IPS-NIHi11 (cell line): Measurements from ENCODE around the gene NUDT21.
"Not testable (repeated sequence)": the region's sequence is repeated elsewhere in the genome, so short reads cannot be mapped to it uniquely, and the experiment has no call there.

Experiments
- DNase-seq: peaks from one replicate; pipeline ENCODE4 v3.0.0; 2012; ENCODE audit warnings: mixed read lengths, low spot score

Gene NUDT21

DNA sequence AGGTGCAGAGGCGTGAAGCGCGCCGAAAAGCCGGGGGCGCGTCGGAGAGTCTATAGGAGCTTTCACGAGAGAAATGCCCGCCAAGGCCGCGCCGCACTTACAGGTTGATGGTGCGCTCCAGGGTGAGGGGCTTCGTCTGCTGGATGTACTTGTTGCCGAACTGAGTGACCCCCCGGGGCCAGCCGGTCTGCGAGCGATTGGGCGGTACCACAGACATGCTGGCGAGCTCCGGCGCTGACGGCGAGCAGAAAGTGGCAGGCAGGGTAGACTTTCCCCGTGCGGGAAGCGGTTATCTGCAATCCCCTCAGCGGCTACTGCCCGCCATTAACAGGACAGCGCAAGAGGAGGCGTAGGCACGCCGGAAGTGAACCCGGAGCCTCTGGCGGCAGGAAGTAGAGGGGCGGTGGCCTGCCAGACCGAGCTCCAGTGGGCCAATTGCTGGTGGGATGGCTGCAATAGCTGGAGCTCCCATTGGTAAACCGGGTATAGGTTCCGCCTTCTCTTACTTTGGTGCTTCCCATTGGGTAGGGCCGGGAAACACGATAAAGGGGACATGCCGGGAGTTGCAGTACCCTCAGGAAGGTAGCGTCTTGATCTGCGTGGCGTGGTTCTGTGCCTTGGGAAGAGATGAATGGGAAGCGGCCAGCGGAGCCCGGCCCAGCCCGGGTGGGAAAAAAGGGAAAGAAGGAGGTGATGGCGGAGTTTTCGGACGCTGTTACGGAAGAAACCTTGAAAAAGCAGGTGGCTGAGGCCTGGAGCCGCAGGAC is at the start of gene NUDT21, which contains the start of gene OGFOD1:
TSS of gene NUDT21 (minus strand) at position 347 of the 767 bp plus-strand sequence. CDS start at position 217, 130 bp downstream.
TSS of gene OGFOD1 (plus strand) at position 569 of the 767 bp plus-strand sequence. CDS start at position 628, 59 bp downstream.
- DNase-seq = peak; percentile 99

DNA sequence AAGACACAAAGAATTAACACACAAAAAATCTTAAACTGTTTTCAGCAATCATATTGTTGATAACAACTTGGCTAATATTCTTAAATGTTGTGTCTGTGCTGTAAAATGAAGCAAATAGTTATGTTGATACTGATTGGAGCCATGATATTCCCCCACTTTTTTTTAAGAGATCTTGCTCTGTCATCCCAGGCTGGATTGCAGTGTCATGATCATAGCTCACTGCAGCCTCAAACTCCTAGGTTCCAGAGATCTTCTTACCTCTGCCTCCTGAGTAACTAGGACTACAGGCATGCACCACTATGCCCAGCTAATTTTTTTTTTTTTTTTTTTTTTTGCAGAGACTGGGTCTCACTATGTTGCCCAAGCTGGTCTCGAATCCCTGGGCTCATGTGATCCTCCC is 42.7 kb upstream of the NUDT21 start:
- no peak for DNase-seq

DNA sequence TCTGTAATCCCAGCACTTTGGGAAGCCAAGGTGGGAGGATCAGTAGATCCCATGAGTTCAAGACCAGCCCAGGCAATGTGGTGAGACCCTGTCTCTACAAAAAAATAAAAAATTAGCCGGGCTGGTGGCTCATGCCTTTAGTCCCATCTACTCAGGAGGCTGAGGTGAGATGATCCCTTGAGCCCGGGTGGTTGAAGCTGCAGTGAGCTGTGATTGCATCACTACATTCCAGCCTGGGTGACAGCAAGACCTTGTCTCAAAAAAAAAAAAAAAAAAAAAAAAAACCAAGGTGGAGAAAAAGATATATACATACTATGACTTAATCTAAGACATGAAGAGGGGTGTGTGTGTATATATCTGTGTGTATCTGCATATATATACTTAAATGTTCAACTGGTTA is 42.0 kb upstream of the NUDT21 start:
- DNase-seq = no peak

DNA sequence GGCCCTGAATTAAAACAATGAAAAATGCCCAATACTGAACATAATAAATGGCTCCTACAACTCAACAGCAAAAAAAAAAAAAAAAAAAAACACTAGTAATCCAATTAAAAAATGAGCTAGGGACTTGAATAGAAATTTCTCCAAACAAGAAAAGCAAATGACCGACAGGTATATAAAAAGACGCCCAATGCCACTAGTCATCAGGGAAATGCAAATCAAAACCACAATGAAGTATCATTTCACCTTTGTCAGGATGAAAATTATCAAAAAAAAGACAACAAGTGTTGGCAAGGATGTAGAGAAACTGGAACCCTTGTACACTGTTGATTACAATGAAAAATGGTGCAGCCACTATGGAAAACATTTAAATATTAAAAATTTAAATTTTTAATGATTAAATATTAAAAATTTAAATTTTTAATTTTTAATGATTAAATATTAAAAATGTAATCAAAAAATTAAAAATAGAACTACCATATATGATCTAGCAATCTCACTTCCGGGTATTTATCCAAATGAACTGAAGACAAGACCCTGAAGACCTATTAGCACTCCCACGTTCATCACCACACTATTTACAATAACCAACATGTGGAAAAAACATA is 40.6 kb upstream of the NUDT21 start:
- no peak for DNase-seq

DNA sequence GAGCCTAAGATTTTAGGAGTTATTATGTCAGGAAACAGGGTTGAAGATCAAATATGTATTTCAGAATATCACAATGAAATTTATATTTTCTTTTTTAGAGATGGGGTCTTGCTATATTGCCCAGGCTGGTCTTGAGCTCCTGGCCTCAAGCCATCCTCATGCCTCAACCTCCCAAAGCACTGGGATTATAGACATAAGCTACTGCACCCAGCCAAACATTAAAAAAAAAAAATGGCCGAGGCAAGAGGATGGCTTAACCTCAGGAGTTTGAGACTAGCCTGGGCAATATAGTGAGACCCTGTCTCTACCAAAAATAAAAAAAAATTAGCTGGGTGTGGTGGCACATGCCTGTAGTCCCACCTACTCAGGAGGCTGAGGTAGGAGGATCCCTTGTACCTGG is 37.7 kb upstream of the NUDT21 start:
- not testable (repeated sequence) for DNase-seq

DNA sequence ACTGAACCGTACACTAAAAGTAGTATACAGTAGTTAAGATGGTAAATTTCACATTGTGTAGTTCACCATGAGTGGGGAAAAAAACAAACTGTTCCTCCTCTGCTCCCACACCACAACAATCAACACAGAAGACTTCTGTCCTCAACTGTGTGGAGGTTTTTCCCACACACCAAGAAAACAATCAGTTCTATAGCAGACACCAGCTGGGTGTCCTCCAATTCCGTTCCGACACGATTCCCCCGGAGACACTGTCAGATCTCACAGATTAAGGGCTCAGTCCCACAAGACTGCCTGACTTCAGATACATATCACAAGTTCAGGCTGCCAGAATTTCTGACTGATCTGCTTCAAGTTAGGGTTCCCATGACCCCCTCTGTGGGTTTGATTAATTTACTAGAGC is 36.9 kb upstream of the NUDT21 start:
- no peak for DNase-seq

DNA sequence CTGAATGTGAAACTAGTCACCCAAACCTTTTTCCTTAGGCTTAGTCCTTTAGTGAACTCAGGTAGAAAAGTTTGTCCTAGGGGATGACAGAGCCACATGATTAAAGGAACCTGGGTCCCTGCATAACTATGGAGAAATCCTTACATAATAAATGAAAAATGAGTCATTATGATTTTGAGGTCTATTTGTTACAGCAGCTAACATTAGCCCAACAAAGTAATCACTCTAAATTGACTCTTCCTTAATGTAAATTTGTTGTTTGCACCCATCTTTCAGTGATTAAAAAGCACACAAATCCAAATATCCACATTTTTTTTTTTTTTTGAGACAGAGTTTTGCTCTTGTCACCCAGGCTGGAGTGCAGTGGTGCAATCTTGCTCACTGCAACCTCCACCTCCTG is 32.3 kb upstream of the NUDT21 start:
- no peak for DNase-seq

DNA sequence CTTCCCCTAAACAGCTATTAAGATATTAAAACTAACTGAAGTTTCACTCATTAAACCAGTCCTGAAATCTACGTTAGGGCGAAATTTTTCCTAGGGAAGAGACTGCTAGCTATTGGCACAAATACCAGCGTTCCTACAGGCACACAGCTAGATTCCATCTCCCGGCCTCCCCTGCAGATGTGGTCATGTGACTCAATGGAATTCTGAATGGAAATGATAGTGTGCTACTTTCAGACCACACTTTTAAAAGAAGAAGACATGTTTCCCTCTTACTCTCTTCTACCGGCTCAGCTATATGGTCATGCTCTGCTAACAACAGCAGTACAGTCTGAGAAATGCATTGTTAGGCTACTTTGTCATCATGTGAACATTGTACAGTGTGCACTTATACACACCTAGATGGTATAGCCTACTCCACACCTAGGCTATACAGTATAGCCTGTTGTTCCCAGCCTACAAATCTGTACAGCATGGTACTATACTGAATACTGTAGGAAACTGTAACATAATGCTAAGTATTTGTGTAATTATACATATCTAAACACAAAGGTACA is 31.6 kb upstream of the NUDT21 start:
- DNase-seq = no peak

DNA sequence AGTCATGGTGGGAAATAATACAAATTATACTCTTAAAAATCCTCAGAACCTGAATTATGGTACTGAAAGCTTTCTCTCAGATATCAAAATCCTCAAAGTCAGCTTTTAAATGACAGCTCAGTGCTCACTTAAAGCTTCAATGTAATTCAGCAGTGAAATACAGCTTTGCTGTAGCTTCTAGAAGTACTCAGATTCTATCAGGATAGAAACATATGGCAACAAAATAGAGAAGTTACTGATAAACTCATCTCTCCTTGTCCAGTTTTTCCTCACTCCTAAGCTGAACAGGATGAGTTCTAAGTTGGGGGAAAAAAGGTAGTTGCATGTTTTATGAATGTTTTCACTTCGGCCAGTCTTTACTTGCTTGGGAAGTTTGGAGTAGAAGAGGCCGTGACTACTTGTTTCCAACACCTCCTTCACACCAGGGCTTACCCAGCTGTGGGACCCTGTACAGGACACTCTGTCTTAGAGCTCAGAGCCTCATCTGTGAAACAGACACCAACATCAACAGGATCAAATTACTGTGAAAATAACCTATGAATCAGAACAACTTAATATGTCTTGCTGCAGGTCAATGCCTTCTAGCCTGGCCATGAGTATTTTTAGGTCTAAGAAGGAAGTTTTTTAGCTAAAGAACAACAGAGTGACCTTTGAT is 30.5 kb upstream of the NUDT21 start:
- DNase-seq = no peak

DNA sequence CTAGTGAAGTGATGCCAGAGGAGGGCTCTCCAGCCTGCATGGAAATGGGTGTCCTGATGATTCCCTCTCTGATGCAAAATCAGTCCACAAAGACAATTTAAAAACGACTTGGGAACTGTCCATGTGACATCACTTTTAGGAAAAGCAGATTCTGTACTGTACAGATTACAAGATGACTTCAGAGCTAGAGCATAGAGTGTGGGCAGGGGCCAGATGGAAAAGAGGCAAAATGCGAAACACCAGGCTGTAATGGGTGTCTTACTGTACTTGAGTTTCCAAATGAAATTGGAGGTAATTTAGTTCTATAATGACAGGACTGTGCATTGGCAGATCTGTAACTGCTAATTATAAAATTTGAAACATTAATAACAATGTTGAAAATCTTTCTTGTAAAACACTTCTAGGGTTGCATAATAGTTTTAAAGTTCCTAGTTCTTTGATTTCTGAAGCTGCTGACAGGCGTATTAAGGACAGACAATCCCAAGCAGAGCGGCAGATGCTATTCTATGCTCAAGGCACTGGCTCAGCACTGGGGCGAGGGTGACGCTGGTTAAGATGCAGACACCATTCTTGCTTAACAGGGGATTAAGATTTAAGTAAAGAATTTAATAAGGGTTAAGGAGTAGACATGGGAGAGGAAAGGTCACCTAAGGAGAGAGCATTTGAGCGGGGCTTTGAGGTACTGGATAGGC is 29.8 kb upstream of the NUDT21 start:
- DNase-seq = no peak

DNA sequence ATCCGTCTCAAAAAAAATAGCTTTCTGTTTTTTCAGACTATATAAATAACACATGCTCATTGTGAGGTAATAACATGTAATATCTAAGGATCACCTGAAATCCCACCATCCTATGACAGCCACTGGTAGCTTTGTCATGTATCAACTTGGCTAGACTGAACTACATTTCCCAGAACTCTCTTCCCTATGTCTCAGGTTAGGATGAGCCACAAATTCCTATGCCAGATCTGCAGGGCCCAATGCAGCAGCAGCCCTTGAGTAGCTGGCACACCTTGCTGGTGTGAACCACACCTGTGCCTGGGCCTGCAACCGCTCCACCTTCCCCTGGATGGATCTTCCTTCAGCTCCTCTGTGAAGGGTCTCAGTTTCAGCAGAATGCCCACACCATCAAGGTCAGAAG is 28.3 kb upstream of the NUDT21 start:
- no peak for DNase-seq

DNA sequence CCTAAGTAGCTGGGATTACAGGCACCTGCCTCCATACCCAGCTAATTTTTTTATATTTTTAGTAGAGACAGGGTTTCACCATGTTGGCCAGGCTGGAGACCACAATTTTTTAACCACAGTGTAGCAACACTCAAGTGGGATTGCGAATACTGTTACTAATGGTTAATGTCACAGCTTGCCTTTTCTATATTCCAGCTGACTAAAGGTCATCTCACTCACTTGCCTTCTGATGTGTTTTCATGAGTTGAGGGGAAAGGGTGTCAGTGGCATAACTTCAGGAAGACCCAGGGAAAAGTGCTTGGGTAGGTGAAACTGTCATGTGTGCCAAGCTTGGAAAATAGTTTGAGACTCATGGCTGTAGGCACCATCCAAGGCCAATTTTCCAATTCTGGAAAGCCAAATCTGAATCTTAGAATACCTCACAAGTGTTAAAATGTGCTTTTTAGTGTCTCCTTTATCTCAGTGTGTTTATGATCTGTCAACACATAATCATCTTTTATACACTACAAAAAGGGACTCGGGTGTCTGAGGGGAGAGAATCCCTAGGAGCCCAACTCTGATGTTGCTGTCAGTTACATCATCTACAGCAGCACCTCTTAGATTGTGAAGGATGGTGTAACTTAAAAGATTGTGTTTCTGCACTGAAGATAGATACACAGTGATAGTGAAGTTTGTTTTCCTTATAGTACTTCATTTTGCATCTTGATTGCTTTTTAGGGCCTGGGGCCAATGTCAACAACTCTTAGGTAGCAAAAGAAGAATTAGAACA is 27.3 kb upstream of the NUDT21 start:
- no peak for DNase-seq

DNA sequence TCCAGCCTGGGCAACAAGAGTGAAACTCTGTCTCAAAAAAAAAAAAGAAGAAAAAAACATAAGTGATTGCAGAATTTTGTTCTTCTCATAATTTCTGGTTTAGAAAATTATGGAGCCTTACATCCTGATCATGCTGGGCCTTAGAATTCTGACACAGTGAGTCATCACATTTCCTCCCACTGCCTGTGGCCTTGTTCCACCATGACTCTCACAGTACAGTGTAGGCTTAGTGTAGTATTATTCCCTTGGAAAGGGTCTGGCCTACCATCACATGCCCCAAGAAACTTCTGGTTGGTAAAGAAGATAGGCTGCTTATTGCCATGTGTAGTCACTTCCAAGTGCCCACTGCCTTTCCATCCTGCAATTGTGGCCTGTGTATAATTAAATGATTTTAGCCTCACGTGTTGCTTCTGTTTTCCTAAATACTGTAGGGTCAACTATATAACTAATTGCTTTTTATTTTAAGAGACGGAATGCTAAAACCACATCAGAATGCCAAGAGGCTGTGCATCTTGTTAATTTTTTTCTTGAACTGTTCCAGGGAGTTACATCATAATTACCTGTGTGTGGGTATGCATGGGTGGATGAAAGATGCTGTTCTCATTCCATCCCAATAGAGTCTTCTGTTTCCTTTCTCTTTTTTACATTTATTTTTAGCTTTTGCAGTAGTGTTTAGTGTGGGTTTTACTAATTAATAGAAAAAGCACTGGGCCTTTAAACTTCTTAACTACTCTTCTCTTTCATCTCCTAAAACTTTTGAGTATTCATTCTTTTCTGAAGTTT is 26.2 kb upstream of the NUDT21 start:
- peak; percentile 18 for DNase-seq

DNA sequence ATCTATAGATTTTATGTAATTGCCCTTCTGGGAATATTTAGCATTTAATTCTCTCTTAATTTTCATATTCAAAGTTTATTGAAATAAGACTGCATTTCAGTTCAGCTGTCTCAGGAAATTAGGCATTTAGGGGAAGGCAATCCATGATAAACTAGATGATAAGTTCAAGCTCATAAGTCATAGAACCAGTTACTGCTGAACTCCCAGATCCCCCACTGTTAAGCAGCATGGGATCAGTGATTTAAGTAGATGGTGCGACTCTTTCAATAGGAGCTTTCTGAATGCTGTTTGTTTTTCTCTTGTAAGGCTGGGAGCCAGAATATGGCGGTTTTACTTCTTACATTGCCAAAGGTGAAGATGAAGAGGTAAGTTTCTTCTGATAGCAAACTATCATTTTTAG is 24.1 kb upstream of the NUDT21 start:
- peak; percentile 24 for DNase-seq

DNA sequence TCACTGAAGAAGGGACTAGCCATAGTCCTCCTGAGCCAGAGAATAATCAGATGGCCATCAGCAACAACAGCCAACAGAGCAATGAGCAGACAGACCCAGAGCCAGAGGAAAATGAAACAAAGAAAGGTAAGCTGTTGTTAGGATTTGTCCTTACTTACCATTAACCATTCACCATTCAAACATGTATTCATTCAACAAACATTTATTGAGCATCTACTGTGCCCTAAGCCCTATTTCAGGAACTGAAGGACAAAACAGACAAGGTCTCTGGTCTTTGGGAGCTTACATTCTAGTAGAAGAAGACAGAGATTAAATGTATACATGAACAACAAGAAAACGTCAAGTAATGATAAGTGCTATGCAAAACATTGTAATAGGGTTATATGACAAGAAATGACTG is 19.5 kb upstream of the NUDT21 start:
- no peak for DNase-seq

DNA sequence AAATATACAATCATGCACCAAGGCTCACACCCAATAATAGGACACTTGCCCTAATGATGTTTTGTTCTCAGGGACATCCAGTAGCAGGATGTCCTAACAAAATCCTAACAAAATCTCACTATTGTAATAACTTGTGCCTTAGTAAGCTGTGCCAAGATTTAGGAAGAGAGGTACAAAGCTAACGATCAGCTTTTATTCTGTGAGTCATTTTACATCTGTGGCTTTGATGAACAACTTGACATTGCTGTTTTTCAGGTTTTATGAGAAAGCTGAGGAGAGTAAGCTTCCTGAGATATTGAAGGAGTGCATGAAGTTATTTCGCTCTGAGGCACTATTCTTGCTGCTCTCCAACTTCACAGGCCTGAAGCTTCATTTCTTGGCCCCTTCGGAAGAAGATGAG is 19.1 kb upstream of the NUDT21 start:
- DNase-seq = no peak

DNA sequence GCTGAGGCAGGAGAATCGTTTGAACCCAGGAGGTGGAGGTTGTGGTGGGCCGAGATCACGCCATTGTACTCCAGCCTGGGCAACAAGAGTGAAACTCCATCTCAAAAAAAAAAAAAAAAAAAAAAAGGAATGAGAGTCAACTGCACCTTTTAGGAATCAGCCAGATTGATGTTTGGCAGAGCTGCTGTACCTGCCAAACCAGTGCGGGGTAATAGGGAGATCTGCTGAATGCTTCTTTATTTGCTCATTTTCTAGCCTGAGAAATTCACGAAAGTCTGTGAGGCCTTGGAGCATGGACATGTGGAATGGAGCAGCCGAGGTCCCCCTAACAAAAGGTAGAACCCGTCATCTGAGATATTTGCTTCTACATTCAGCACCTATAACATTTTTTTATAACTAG is 18.6 kb upstream of the NUDT21 start:
- no peak for DNase-seq

DNA sequence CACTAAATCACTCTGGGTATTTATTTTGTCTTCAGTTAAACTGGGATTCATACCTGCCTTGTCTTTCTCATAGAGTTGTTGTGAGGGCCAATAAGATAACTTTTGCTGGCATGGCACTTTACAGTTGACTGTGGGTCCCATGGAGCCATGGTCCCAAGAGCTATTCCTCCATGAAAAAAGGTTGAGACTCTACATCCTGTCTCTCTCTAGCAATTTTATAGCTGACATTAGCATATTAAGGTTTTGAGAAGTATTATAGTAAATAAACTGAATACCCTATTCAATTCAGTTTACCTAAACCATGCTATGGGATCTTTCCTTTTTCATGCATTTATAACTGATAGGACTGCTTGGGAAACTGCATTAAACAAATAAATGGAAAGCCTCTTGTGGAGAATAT is 17.7 kb upstream of the NUDT21 start:
- DNase-seq = no peak

DNA sequence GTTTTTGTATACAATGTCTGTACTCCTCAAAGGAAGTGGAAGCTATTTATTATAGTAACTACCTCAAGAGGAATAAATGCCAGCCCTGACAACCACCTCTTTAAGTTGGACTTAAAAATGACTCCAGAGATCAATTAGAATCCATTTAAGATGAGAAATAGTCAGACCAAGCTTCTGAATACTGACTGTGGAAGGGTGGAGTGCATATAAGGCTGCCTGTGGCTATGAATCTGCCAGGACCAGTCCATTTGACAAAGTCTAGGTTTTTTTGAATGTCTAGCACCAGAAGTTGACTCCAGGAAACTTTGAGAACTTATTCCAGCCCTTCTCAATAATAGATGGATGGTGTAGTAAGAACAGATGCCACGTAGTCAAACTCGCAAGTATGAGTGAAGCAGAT is 15.2 kb upstream of the NUDT21 start:
- no peak for DNase-seq

DNA sequence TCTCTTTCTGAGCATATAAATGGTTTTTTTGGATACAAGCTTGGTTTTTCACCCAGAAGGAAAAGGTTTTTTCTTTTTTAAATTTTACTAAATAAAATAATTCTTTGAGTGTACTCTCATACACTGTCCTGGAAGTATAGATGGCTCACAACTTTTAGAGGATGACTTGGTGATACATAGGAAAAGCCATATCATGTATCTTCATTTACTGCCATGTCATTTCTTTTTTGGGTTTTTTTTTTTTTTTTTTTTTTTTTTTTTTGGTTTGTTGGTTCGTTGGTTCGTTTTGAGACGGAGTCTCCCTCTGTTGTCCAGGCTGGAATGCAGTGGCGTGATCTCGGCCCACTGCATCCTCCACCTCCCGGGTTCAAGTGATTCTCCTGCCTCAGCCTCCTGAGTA is 12.0 kb upstream of the NUDT21 start:
- DNase-seq = no peak
